HEK293 (cell line): ENCODE results near the gene BOLL.
A peak's percentile ranks its signal among the peaks of the same experiment; 100 is the strongest.

Experiments
- EGR2 ChIP-seq: fragments of 450-650 bp; formaldehyde crosslinking; IDR thresholded peaks from 2 replicates; pipeline ENCODE4 v1.5.1; 2016; ENCODE audit warnings: low read depth, missing biosample characterization, missing genetic modification characterization
- GLIS2 ChIP-seq: fragments of 450-650 bp; formaldehyde crosslinking; IDR thresholded peaks from 2 replicates; pipeline ENCODE4 v1.5.1; 2016; ENCODE audit warnings: missing biosample characterization, missing genetic modification characterization
- HOXC10 ChIP-seq: sonication (generic); formaldehyde crosslinking; IDR thresholded peaks from 2 replicates; pipeline ENCODE4 v1.8.1; 2023; ENCODE audit warnings: mild to moderate bottlenecking, missing genetic modification reagents
- INSM2 ChIP-seq: fragments of 450-650 bp; formaldehyde crosslinking; IDR thresholded peaks from 2 replicates; pipeline ENCODE4 v1.5.1; 2016; ENCODE audit warnings: missing biosample characterization, missing genetic modification characterization
- KLF7 ChIP-seq: fragments of 450-650 bp; formaldehyde crosslinking; IDR thresholded peaks from 2 replicates; pipeline ENCODE4 v1.5.1; 2016; ENCODE audit warnings: missing biosample characterization, missing genetic modification characterization, borderline replicate concordance
- MYNN ChIP-seq: fragments of 450-650 bp; formaldehyde crosslinking; IDR thresholded peaks from 2 replicates; pipeline ENCODE4 v1.5.1; 2016; ENCODE audit warnings: missing biosample characterization, missing genetic modification characterization, borderline replicate concordance
- RBAK ChIP-seq: fragments of 450-650 bp; formaldehyde crosslinking; IDR thresholded peaks from 2 replicates; pipeline ENCODE4 v1.5.1; 2016; ENCODE audit warnings: missing biosample characterization, missing genetic modification characterization
- SETDB1 ChIP-seq: IDR thresholded peaks from one replicate; pipeline ENCODE4 v1.6.1; 2017; ENCODE audit warnings: mild to moderate bottlenecking, low read length, moderate library complexity, mixed read lengths; ENCODE audit not compliant: insufficient read length
- TCF7L2 ChIP-seq: IDR thresholded peaks from 2 replicates; pipeline ENCODE4 v1.6.1; 2011; ENCODE audit warnings: low read depth, mild to moderate bottlenecking, inconsistent platforms, low read length, moderate library complexity, borderline replicate concordance
- ZBTB10 ChIP-seq: fragments of 450-650 bp; formaldehyde crosslinking; IDR thresholded peaks from 2 replicates; pipeline ENCODE4 v1.5.1; 2016; ENCODE audit warnings: missing biosample characterization, missing genetic modification characterization
- ZNF114 ChIP-seq: fragments of 450-650 bp; formaldehyde crosslinking; IDR thresholded peaks from 2 replicates; pipeline ENCODE4 v1.5.0; 2017; ENCODE audit warnings: missing biosample characterization, missing genetic modification characterization
- ZNF148 ChIP-seq: fragments of 450-650 bp; formaldehyde crosslinking; IDR thresholded peaks from 2 replicates; pipeline ENCODE4 v1.5.0; 2017; ENCODE audit warnings: missing biosample characterization, missing genetic modification characterization, borderline replicate concordance
- ZNF19 ChIP-seq: fragments of 450-650 bp; formaldehyde crosslinking; IDR thresholded peaks from 2 replicates; pipeline ENCODE4; 2016; ENCODE audit warnings: missing biosample characterization, missing genetic modification characterization, low read depth
- ZNF335 ChIP-seq: fragments of 450-650 bp; formaldehyde crosslinking; conservative IDR thresholded peaks from 2 replicates; pipeline ENCODE4 v1.5.1; 2016; ENCODE audit warnings: missing biosample characterization, missing genetic modification characterization
- ZNF488 ChIP-seq: fragments of 450-650 bp; formaldehyde crosslinking; IDR thresholded peaks from 2 replicates; pipeline ENCODE4 v1.5.1; 2016; ENCODE audit warnings: missing biosample characterization, missing genetic modification characterization
- ZNF514 ChIP-seq: fragments of 450-650 bp; formaldehyde crosslinking; IDR thresholded peaks from 2 replicates; pipeline ENCODE4 v1.5.1; 2016; ENCODE audit warnings: missing biosample characterization, missing genetic modification characterization
- ZNF518A ChIP-seq: fragments of 450-650 bp; formaldehyde crosslinking; conservative IDR thresholded peaks from 2 replicates; pipeline ENCODE4 v1.5.1; 2016; ENCODE audit warnings: low read depth, missing biosample characterization, missing genetic modification characterization
- ZNF529 ChIP-seq: fragments of 450-650 bp; formaldehyde crosslinking; IDR thresholded peaks from 2 replicates; pipeline ENCODE4 v1.5.1; 2017; ENCODE audit warnings: missing genetic modification characterization, missing biosample characterization; ENCODE audit not compliant: insufficient replicate concordance
- ZNF580 ChIP-seq: fragments of 450-650 bp; formaldehyde crosslinking; IDR thresholded peaks from 2 replicates; pipeline ENCODE4 v1.5.1; 2016; ENCODE audit warnings: missing biosample characterization, missing genetic modification characterization
- ZNF610 ChIP-seq: fragments of 450-650 bp; formaldehyde crosslinking; IDR thresholded peaks from 2 replicates; pipeline ENCODE4 v1.5.1; 2016; ENCODE audit warnings: missing biosample characterization, missing genetic modification characterization, borderline replicate concordance
- ZNF629 ChIP-seq: fragments of 450-650 bp; formaldehyde crosslinking; IDR thresholded peaks from 2 replicates; pipeline ENCODE4 v1.5.1; 2017; ENCODE audit warnings: missing biosample characterization, missing genetic modification characterization
- ZNF777 ChIP-seq: fragments of 450-650 bp; formaldehyde crosslinking; IDR thresholded peaks from 2 replicates; pipeline ENCODE4 v1.5.1; 2017; ENCODE audit warnings: missing biosample characterization, missing genetic modification characterization, borderline replicate concordance

BOLL gene

GRCh38 chr2:197705912-197706838, 78.9 kb downstream of the BOLL start (continued):
- no peak for TF ChIP-seq ZNF580 (tag by site-specific recombination)
- no peak for TF ChIP-seq ZNF518A (tag by site-specific recombination)
- TF ChIP-seq HOXC10, result 0 out of 2 replicates have a peak, but pooled peaks have one; percentile 63
- TF ChIP-seq ZNF529 (tag by site-specific recombination), result no peak
- no peak for TF ChIP-seq ZNF148 (tag by site-specific recombination)
- no peak for TF ChIP-seq ZNF19 (tag by site-specific recombination)
- peak; percentile 86; the same call in 1 of the 2 replicates for TF ChIP-seq MYNN (tag by site-specific recombination)
- TF ChIP-seq ZNF488, result no peak
- no peak for TF ChIP-seq INSM2
- TF ChIP-seq SETDB1, result no peak
- no peak for TF ChIP-seq KLF7
- TF ChIP-seq ZNF629 (tag by site-specific recombination), result no peak
- no peak for TF ChIP-seq ZNF610
- no peak for TF ChIP-seq ZNF514 (tag by site-specific recombination)
- TF ChIP-seq RBAK (tag by site-specific recombination), result no peak
- TF ChIP-seq TCF7L2, result no peak
- no peak for TF ChIP-seq ZNF114 (tag by site-specific recombination)
- 0 out of 2 replicates have a peak, but pooled peaks have one; percentile 1 for TF ChIP-seq GLIS2 (tag by site-specific recombination)
- TF ChIP-seq ZBTB10 (tag by site-specific recombination), result no peak
- no peak for TF ChIP-seq ZNF777 (tag by site-specific recombination)
- TF ChIP-seq ZNF335 (tag by site-specific recombination), result no peak
- no peak for TF ChIP-seq EGR2 (tag by site-specific recombination)
- TF ChIP-seq, all 188 proteins: peak for 4
